GM12878 (cell line): ENCODE measurements around the gene XPO6. TPM values are rescaled to one million over a fixed set of nuclear protein-coding genes. Genes with fewer than 3 reads are reported as not detected.

ENCODE experiments used
- ATAC-seq: fragments of 200-7000 bp; cut with Tn5 transposase; 3 replicates; pipeline ENCODE4 v1.9.1; 2020; ENCODE audit warnings: mild to moderate bottlenecking, moderate library complexity
- BruUV-seq: library from RNA; stranded (reverse); fragments of 400-500 nt; replicated peaks from 2 replicates; lab custom pipeline; 2021; lab: Mats Ljungman, UMichigan
- CTCF ChIA-PET: fragments of 300-600 bp; sonication (Branson Sonifier 250); formaldehyde crosslinking; extraction: SDS; loops from one replicate; lab custom pipeline; 2021; ENCODE audit warnings: inconsistent platforms; lab: Yijun Ruan, JAX
- POLR2A ChIA-PET: fragments of 350-600 bp; formaldehyde crosslinking; extraction: SDS; loops from one replicate; lab custom pipeline; 2021; ENCODE audit warnings: inconsistent platforms; lab: Charles Lee
- RAD21 ChIA-PET: fragments of 300-600 bp; sonication (Branson Sonifier 250); formaldehyde crosslinking; loops from one replicate; lab custom pipeline; 2023; ENCODE audit warnings: antibody characterized with exemption; ENCODE audit not compliant: unreplicated experiment; lab: Charles Lee
- SMC1A ChIA-PET: fragments of 300-600 bp; sonication (Branson Sonifier 250); formaldehyde crosslinking; loops from one replicate; lab custom pipeline; 2023; ENCODE audit not compliant: unreplicated experiment, uncharacterized antibody; lab: Charles Lee
- DNase-seq: peaks from one replicate; pipeline ENCODE4 v3.0.0-alpha.2; 2011; ENCODE audit warnings: low read depth, low spot score
- FAIRE-seq: peaks from 3 replicates; lab custom pipeline; 2011; peaks lifted over from hg19 to GRCh38; lab: Jason Lieb, UNC
- H2AFZ ChIP-seq: 2 replicates; pipeline ENCODE4 v1.6.0; 2011; ENCODE audit warnings: low read depth, low read length, control low read depth; ENCODE audit not compliant: control insufficient read depth
- H3K27ac ChIP-seq: 2 replicates; pipeline ENCODE4 v1.5.1; 2011; ENCODE audit warnings: control low read depth; ENCODE audit not compliant: control insufficient read depth, insufficient read depth
- H3K27me3 ChIP-seq, 2 experiments: replicated peaks in 1 of 2; 2 replicates each; pipeline versions ENCODE4 v1.6.0 to v1.6.1; 2011; ENCODE audit warnings: low read length in 1 of 2; ENCODE audit not compliant: control insufficient read depth in 2 of 2, insufficient read depth in 2 of 2
- H3K36me3 ChIP-seq, 2 experiments: 2 replicates each; pipeline ENCODE4 v1.5.1; 2011; ENCODE audit warnings: low read length in 1 of 2; ENCODE audit not compliant: control insufficient read depth in 2 of 2, insufficient read depth in 2 of 2
- H3K4me1 ChIP-seq: 2 replicates; pipeline ENCODE4 v1.6.1; 2011; ENCODE audit warnings: mild to moderate bottlenecking, low read length, moderate library complexity, mixed read lengths; ENCODE audit not compliant: control insufficient read depth, insufficient read depth
- H3K4me2 ChIP-seq: 2 replicates; pipeline ENCODE4 v1.6.0; 2011; ENCODE audit warnings: control low read depth; ENCODE audit not compliant: control insufficient read depth, insufficient read depth
- H3K4me3 ChIP-seq: fragments of 200-600 bp; sonication (generic); 2 replicates; pipeline ENCODE4 v1.5.1; 2016
- H3K79me2 ChIP-seq: 2 replicates; pipeline ENCODE4 v1.6.0; 2011; ENCODE audit warnings: low read length; ENCODE audit not compliant: control insufficient read depth, insufficient read depth
- H3K9ac ChIP-seq: 2 replicates; pipeline ENCODE4 v1.8.0; 2011; ENCODE audit warnings: low read length, control low read depth, mixed read lengths; ENCODE audit not compliant: control insufficient read depth, insufficient read depth
- H3K9me3 ChIP-seq: replicated peaks from 3 replicates; pipeline ENCODE4 v1.5.1; 2011; ENCODE audit warnings: mild to moderate bottlenecking, low read length; ENCODE audit not compliant: control insufficient read depth, insufficient read depth
- H4K20me1 ChIP-seq: 2 replicates; pipeline ENCODE4 v1.6.0; 2011; ENCODE audit not compliant: control insufficient read depth, insufficient read depth
- BCL11A ChIP-seq: IDR thresholded peaks from 2 replicates; pipeline ENCODE4 v1.6.1; 2011; ENCODE audit warnings: low read depth, low read length
- CBX5 ChIP-seq: sonication (generic); IDR thresholded peaks from 2 replicates; pipeline ENCODE4 v1.6.1; 2016; ENCODE audit warnings: low read depth, moderate library complexity, mild to moderate bottlenecking, inconsistent platforms
- CHD2 ChIP-seq: IDR thresholded peaks from 2 replicates; pipeline ENCODE4 v1.6.1; 2011; ENCODE audit warnings: low read depth, low read length, improper control_type of control experiment, borderline replicate concordance
- CREB1 ChIP-seq: IDR thresholded peaks from 2 replicates; pipeline ENCODE4 v1.6.1; 2012; ENCODE audit warnings: low read depth, mild to moderate bottlenecking, inconsistent platforms
- GABPA ChIP-seq: IDR thresholded peaks from 2 replicates; pipeline ENCODE4 v1.6.1; 2014; ENCODE audit warnings: antibody characterized with exemption, low read depth, mild to moderate bottlenecking, inconsistent platforms
- HDGF ChIP-seq: fragments of 450-650 bp; IDR thresholded peaks from 2 replicates; pipeline ENCODE4 v1.6.1; 2016; ENCODE audit warnings: antibody characterized with exemption
- HSF1 ChIP-seq: fragments of 150-350 bp; IDR thresholded peaks from 2 replicates; pipeline ENCODE4 v1.6.1; 2014; ENCODE audit warnings: mild to moderate bottlenecking, low read depth, low read length
- KAT2A ChIP-seq: conservative IDR thresholded peaks from 2 replicates; pipeline ENCODE4 v1.6.1; 2011; ENCODE audit warnings: low read depth, low read length; ENCODE audit not compliant: control insufficient read depth
- MYB ChIP-seq: fragments of 150-350 bp; IDR thresholded peaks from 2 replicates; pipeline ENCODE4 v1.6.1; 2014; ENCODE audit warnings: mild to moderate bottlenecking, low read depth, low read length, borderline replicate concordance
- NR2C2 ChIP-seq: IDR thresholded peaks from 2 replicates; pipeline ENCODE4 v1.6.1; 2011; ENCODE audit warnings: borderline replicate concordance, low read depth; ENCODE audit not compliant: control insufficient read depth, insufficient read length
- SKIL ChIP-seq: fragments of 450-650 bp; IDR thresholded peaks from 2 replicates; pipeline ENCODE4 v1.6.1; 2017; ENCODE audit warnings: mild to moderate bottlenecking, low read depth, inconsistent platforms; ENCODE audit not compliant: poor library complexity, severe bottlenecking
- SRF ChIP-seq, 2 experiments: IDR thresholded peaks; 2 replicates each; pipeline ENCODE4 v1.6.1; 2011; ENCODE audit warnings: low read depth in 2 of 2, low read length in 2 of 2, mild to moderate bottlenecking in 1 of 2, moderate library complexity in 1 of 2
- TAF1 ChIP-seq: IDR thresholded peaks from 2 replicates; pipeline ENCODE4 v1.6.1; 2011; ENCODE audit warnings: mild to moderate bottlenecking, low read depth, low read length, borderline replicate concordance
- TCF7 ChIP-seq: IDR thresholded peaks from 2 replicates; pipeline ENCODE4 v1.6.1; 2014; ENCODE audit warnings: antibody characterized with exemption, borderline replicate concordance
- YBX1 ChIP-seq: fragments of 450-650 bp; IDR thresholded peaks from 2 replicates; pipeline ENCODE4 v1.6.1; 2016; ENCODE audit warnings: antibody characterized with exemption
- ZBED1 ChIP-seq: IDR thresholded peaks from 2 replicates; pipeline ENCODE4 v1.6.1; 2016; ENCODE audit warnings: borderline replicate concordance
- ZBTB33 ChIP-seq: fragments of 450-650 bp; IDR thresholded peaks from 2 replicates; pipeline ENCODE4 v1.6.1; 2017; ENCODE audit warnings: mild to moderate bottlenecking
- WGBS: methylation state at CpG from one replicate; pipeline ENCODE4 v1.1.6; 2016; ENCODE audit warnings: low lambda C conversion rate; ENCODE audit not compliant: insufficient replicate concordance, insufficient coverage; ENCODE audit errors: missing lambda C conversion rate; 5-methylcytosine and 5-hydroxymethylcytosine counted together
- in situ Hi-C: fragments of 300-500 bp; cut with MboI; formaldehyde crosslinking; loops from 9 replicates; pipeline ENCODE4 v1.14.3; 2018; ENCODE audit warnings: mixed read lengths
- intact Hi-C: fragments of 100-400 bp; cut with micrococcal nuclease; formaldehyde crosslinking; loops from one replicate; pipeline ENCODE4 v1.14.2; 2022; ENCODE audit not compliant: unreplicated experiment
- polyA plus RNA-seq, 11 experiments: library from polyadenylated mRNA; depleted of rRNA in 4 of 11; unstranded in 6 of 11; stranded (reverse) in 5 of 11; fragments of >200 nt; fragmentation: Nextera tagmentation in 4 of 11; fragmentation: Illumina TruSeq in 1 of 11; extraction: Ambion mirVana in 4 of 11; extraction: Trizol in 1 of 11; gene quantifications; 1 replicate in 1 of 11; 2 replicates in 10 of 11; pipeline versions ENCODE4 v1.2.1 to v1.2.3, GENCODE V29; 2011 to 2016; ENCODE audit warnings: inconsistent platforms in 2 of 11, missing spikeins in 2 of 11, low read depth in 1 of 11
- total RNA-seq, 4 experiments: library from RNA; depleted of rRNA in 3 of 4; stranded (reverse); fragments of >200 nt in 3 of 4; fragmentation: Illumina TruSeq in 1 of 4; extraction: Trizol in 1 of 4; gene quantifications; 2 replicates each; pipeline versions ENCODE4 v1.2.1 to v1.2.3, GENCODE V29; 2013 to 2021

XPO6 gene
- total and polyA plus RNA-seq, 10 of the 15 experiments (the other 5 are each of a cell fraction or from before 2014, with no cell fraction given) = 9.9 to 246 (median 110) TPM

GRCh38 chr16:28093385-28093725 lies 118.4 kb downstream of the XPO6 start (continued):
- TF ChIP-seq SRF (IDR thresholded peaks at IDR 0.05; ENCODE audit: low read depth in 2 of 2, low read length in 2 of 2) (no peak), MYB (no peak), GABPA (no peak), ZBED1 (no peak), ZBTB33 (no peak), TCF7 (no peak), HDGF (no peak), CBX5 (no peak)

- H3K4me2 ChIP-seq = no peak overlapping the region
- ChIA-PET CTCF (interaction anchor here (0.9 kb wide), 1 partner anchor 453 kb away, joined by 4 read pairs; no protein-coding TSS in a partner anchor), RAD21 (no interaction called here), POLR2A (interaction anchor here (0.7 kb wide), 1 partner anchor 72 kb away, joined by 6 read pairs; no protein-coding TSS in a partner anchor), SMC1A (no interaction called here)
- no peak overlapping the region for H3K4me3 ChIP-seq
- no TSS peak for BruUV-seq
- peaks cover 2 to 6% of the 10 kb centered on the region in 2 experiments; a peak in 3 of 4 replicates for H3K36me3 ChIP-seq
- WGBS = 95% methylated on average over 16 of the region's 17 CpGs
- H3K9me3 ChIP-seq = no peaks in the 10 kb centered on the region
- H4K20me1 ChIP-seq = no peaks in the 10 kb centered on the region
- no peak overlapping the region for H3K9ac ChIP-seq
- FAIRE-seq = no peak
- no peak for ATAC-seq
- no peak for DNase-seq
- no peaks in the 10 kb centered on the region for H3K27me3 ChIP-seq
- H3K27ac ChIP-seq = no peak overlapping the region
- no peaks in the 10 kb centered on the region for H3K4me1 ChIP-seq
- in situ Hi-C loops (no loop called here), intact Hi-C loops (no loop called here)
- H2AFZ ChIP-seq = no peak overlapping the region
- no peaks in the 10 kb centered on the region for H3K79me2 ChIP-seq
- no peak for TF ChIP-seq KAT2A
- TF ChIP-seq NR2C2 = no peak
- no peak for TF ChIP-seq SKIL
- no peak for TF ChIP-seq CHD2
- no peak for TF ChIP-seq BCL11A
- no peak for TF ChIP-seq YBX1
- TF ChIP-seq HSF1 = no peak
- no peak for TF ChIP-seq CREB1
- TF ChIP-seq TAF1 = no peak
Observed at GRCh38 chr16:28092721-28093384, 118.9 kb downstream of the XPO6 start.
